Suprapubic skin (tissue), 4 donors: ENCODE results near the gene YY1. TPM values are rescaled to one million over a fixed set of nuclear protein-coding genes. Genes with fewer than 3 reads are reported as not detected.

Experiments used
- DNase-seq, 2 donors: peaks; one replicate each; pipeline ENCODE4 v3.0.0-alpha.2; 2019; ENCODE audit warnings: low spot score in 2 of 2
- H3K27ac ChIP-seq: fragments of 200-600 bp; sonication (generic); one replicate; pipeline ENCODE4 v1.5.1; 2019
- H3K27me3 ChIP-seq: fragments of 200-600 bp; sonication (generic); one replicate; pipeline ENCODE4 v1.5.1; 2019
- H3K36me3 ChIP-seq: fragments of 200-600 bp; sonication (generic); one replicate; pipeline ENCODE4 v1.5.1; 2019
- H3K4me1 ChIP-seq: fragments of 200-600 bp; sonication (generic); one replicate; pipeline ENCODE4 v1.5.1; 2019
- H3K4me3 ChIP-seq: fragments of 200-600 bp; sonication (generic); one replicate; pipeline ENCODE4 v1.5.1; 2019; ENCODE audit warnings: mild to moderate bottlenecking
- H3K9me3 ChIP-seq: fragments of 200-600 bp; sonication (generic); one replicate; pipeline ENCODE4 v1.5.1; 2019
- CTCF ChIP-seq, 2 donors: fragments of 200-600 bp in 1 of 2; fragments of 450-650 bp in 1 of 2; sonication (generic) in 1 of 2; IDR thresholded peaks; one replicate each; pipeline ENCODE4 v1.5.1; 2016 to 2019; ENCODE audit warnings: antibody characterized with exemption in 2 of 2, mild to moderate bottlenecking in 1 of 2, moderate library complexity in 1 of 2
- EP300 ChIP-seq: sonication (generic); formaldehyde crosslinking; IDR thresholded peaks from one replicate; pipeline ENCODE4 v1.6.1; 2017; ENCODE audit warnings: antibody characterized with exemption
- POLR2A ChIP-seq, 2 donors: fragments of 450-650 bp; IDR thresholded peaks; one replicate each; pipeline ENCODE4 v1.6.1; 2017; ENCODE audit warnings: antibody characterized with exemption in 2 of 2, mild to moderate bottlenecking in 2 of 2, moderate library complexity in 2 of 2
- POLR2AphosphoS5 ChIP-seq, 3 donors: sonication (generic); formaldehyde crosslinking; IDR thresholded peaks; one replicate each; pipeline ENCODE4 v1.6.1; 2017; ENCODE audit warnings: antibody characterized with exemption in 3 of 3
- WGBS: methylation state at CpG from one replicate; pipeline ENCODE4 v1.1.5; 2018; 5-methylcytosine and 5-hydroxymethylcytosine counted together
- total RNA-seq, 4 donors: library from RNA; depleted of rRNA; stranded (reverse); fragments of >200 nt; gene quantifications; one replicate each; pipeline ENCODE4 v1.1.0, GENCODE V29; 2016

YY1 gene
- total RNA-seq, 4 donors from 2014 or later, result 42.1 to 56.3 (median 48.9) TPM

GRCh38 chr14:100193417-100194357, 45.3 kb upstream of the YY1 start:
- Histone ChIP-seq H3K9me3 (no peaks in the 10 kb centered on the region), H3K4me1 (peaks cover 21% of the 10 kb centered on the region), H3K4me3 (peak overlapping the region; percentile 55), H3K27me3 (no peaks in the 10 kb centered on the region), H3K27ac (peak overlapping the region; percentile 92), H3K36me3 (no peaks in the 10 kb centered on the region)
- DNase-seq, result no peak
- WGBS, result 41% methylated on average over 9 of the region's 12 CpGs
- TF ChIP-seq CTCF (IDR thresholded peaks at IDR 0.05), result no peak
- no peak for TF ChIP-seq POLR2A (IDR thresholded peaks at IDR 0.05)

- 90% methylated on average over 8 of the region's 8 CpGs for WGBS
- H3K9me3 ChIP-seq, result no peaks in the 10 kb centered on the region
- no peaks in the 10 kb centered on the region for H3K4me1 ChIP-seq
- no peak for DNase-seq
- H3K4me3 ChIP-seq, result no peak overlapping the region
- H3K36me3 ChIP-seq, result no peaks in the 10 kb centered on the region
- no peak overlapping the region for H3K27ac ChIP-seq
- TF ChIP-seq POLR2AphosphoS5 (IDR thresholded peaks at IDR 0.05) (no peak), POLR2A (IDR thresholded peaks at IDR 0.05) (no peak), EP300 (no peak), CTCF (IDR thresholded peaks at IDR 0.05) (no peak)
- H3K27me3 ChIP-seq, result no peaks in the 10 kb centered on the region
These were observed 39.6 kb upstream of the YY1 start for GRCh38 chr14:100199240-100199860.

- WGBS, result 93% methylated on average over 3 of the region's 3 CpGs
- no peak for TF ChIP-seq EP300
- no peak for TF ChIP-seq POLR2AphosphoS5 (IDR thresholded peaks at IDR 0.05)
- TF ChIP-seq CTCF (IDR thresholded peaks at IDR 0.05), result no peak
- no peak for TF ChIP-seq POLR2A (IDR thresholded peaks at IDR 0.05)
- Histone ChIP-seq H3K27ac (no peak overlapping the region), H3K4me3 (no peak overlapping the region), H3K9me3 (no peaks in the 10 kb centered on the region), H3K36me3 (no peaks in the 10 kb centered on the region), H3K4me1 (peaks cover 3% of the 10 kb centered on the region), H3K27me3 (no peaks in the 10 kb centered on the region)
- no peak for DNase-seq
These were observed 38.6 kb upstream of the YY1 start for GRCh38 chr14:100200311-100200710.

- no peak overlapping the region for H3K4me3 ChIP-seq
- WGBS, result 93% methylated on average over 5 of the region's 5 CpGs
- no peaks in the 10 kb centered on the region for H3K9me3 ChIP-seq
- H3K27me3 ChIP-seq, result no peaks in the 10 kb centered on the region
- TF ChIP-seq EP300 (no peak), POLR2A (IDR thresholded peaks at IDR 0.05) (no peak), POLR2AphosphoS5 (IDR thresholded peaks at IDR 0.05) (no peak), CTCF (IDR thresholded peaks at IDR 0.05) (no peak)
- no peak for DNase-seq
- H3K4me1 ChIP-seq, result peaks cover 3% of the 10 kb centered on the region
- H3K36me3 ChIP-seq, result no peaks in the 10 kb centered on the region
- no peak overlapping the region for H3K27ac ChIP-seq
These were observed 37.2 kb upstream of the YY1 start for GRCh38 chr14:100201701-100202100.

GRCh38 chr14:100202712-100203111, 36.2 kb upstream of the YY1 start:
- Histone ChIP-seq H3K27ac (no peak overlapping the region), H3K4me3 (no peak overlapping the region), H3K9me3 (no peaks in the 10 kb centered on the region), H3K27me3 (no peaks in the 10 kb centered on the region), H3K4me1 (peaks cover 3% of the 10 kb centered on the region), H3K36me3 (no peaks in the 10 kb centered on the region)
- WGBS, result 61% methylated on average over 4 of the region's 4 CpGs
- DNase-seq, result no peak
- TF ChIP-seq EP300, result no peak
- TF ChIP-seq CTCF (IDR thresholded peaks at IDR 0.05), result no peak
- no peak for TF ChIP-seq POLR2A (IDR thresholded peaks at IDR 0.05)
- TF ChIP-seq POLR2AphosphoS5 (IDR thresholded peaks at IDR 0.05), result no peak
